IPS DF 19.7 (cell line): ENCODE measurements around the gene CLSTN2.

ENCODE experiments used
- DNase-seq: peaks from one replicate; pipeline ENCODE4 v3.0.0-alpha.2; 2013; ENCODE audit warnings: low read depth, low spot score

CLSTN2 gene

DNA sequence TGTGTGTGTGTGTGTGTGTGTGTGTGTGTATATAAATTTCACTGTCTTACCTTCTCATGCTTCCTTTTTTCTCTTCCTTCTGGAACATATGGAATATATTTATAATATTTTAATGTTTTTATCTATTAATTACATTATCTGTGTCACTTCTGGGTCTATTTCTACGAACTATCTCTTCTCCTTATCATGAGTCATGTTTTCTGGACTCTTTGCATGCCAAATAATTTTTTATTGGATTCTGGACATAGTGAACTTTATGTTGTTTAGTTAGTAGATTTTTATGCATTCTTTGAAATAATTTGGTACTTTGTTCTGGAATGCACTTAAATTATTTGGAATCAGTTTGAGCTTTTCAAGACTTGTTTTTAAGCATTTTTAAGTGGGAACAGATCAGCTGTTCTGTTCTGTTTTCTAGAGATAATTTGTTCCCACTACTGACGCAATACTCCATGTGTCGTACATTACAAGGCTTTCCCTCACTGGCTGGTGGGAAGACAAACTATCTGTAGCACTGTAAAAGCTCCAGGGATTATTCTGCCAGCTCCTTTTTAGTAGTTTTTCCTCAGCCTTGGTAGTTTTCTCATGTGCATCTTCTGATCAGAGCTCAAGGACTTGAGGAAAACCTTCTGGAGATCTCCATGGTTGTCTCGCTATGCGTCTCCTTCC is 302.0 kb downstream of the CLSTN2 start:
- no peak for DNase-seq

DNA sequence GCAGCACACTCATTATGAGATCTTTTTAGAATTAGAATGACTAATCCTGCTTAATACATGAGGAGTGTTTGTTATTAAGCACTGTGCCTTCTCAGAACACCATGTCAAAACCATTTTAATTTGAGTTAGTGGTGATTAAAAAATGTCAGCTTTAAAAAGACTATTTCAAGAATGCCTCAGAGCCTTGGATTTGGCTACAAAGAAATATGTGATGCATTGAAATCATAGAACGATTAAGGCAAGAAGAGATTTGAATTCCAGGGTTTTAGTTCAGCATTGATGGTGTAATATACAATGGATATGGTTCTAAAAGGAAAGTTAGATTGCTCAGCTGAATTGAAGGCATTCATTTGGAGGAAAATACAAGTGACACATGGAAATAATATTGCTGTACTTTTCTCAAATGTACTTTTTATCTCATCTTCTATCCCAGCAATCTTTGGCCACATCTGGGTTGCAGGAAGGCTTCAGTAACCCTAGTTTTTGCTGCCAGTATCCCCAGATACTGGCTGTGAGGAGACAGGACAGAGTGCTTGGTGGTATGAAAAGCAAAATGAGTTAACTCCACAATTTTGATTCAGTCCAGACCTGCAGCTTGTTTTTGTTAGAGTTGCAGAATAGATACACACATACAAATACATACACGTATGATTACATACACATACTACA is 303.8 kb downstream of the CLSTN2 start:
- DNase-seq: no peak

DNA sequence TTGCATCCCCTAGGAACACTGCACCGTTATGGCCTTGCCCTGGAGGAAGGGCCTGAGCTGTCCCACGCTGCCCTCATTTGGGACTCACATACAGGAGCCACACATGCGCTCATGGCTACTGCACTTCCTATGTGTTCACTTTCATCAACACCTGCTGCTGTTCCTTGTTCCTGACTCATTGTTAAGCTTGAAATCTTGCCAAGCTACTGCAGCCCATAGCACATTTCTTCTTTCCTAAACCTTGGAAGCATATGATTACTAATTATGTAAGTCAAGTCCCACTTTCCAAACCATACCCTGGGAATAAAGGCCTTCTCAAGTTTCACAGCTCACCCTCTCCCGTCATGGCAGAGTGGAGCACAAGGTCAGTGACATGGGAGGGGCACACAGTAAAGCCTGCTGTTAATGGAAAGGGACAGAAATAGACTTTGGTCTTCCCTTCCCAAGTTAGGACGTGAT is 307.9 kb downstream of the CLSTN2 start:
- no peak for DNase-seq

DNA sequence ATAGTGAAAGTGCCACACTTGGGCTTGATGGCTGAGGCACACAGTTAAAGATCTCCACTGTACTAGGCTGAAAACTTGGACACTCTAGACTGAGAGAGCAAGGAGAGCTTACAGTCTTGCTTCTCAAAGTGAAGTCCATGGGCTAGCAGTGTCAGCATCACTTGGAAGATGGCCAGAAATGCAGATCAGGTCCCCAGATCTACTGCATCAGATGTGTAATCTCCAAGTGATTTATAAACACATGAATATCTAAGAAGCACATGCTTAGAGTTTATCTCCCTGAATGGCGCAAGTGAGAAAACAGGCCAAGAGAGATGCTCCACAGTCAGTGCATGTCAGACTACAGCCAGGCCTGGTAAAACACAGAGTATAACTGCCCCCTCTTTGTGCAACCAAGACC is 308.6 kb downstream of the CLSTN2 start:
- no peak for DNase-seq

DNA sequence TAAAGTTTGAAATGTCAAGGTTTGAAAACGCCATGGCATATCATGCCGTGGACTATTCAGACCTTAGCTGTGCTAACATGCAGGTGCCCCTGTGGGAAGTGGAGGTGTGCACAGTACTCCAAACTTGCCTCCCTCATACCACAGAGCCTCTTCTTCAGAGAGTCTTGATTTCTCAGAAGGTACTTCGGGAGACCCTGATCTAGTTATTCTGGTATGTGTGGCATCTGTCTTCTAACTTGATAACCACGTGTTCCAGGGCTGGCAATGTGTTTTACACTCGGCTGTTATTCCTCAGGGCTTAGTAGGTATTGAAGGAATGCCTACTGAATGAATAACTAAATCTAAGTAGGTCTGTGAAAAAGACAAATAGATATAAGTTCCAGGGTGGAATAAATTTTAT is 309.9 kb downstream of the CLSTN2 start:
- no peak for DNase-seq

DNA sequence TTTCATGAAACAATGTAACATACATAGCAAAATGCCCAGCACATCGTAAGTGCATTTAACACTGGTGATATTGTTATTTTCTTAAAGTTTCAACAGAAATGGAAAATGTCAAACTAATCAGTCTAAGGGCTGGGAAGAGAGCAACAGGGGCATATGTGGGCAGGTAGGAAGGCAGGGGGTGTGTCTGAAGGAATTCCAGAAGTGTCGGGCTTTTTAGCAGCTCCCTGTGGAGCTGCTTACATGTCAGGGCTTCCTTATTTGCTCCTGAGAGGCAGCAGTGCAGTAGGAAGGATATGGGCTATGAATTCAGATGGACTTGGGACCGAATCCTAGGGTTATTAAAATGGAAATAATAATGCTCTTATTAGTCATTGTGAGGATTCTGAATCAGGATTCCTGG is 311.6 kb downstream of the CLSTN2 start:
- no peak for DNase-seq

DNA sequence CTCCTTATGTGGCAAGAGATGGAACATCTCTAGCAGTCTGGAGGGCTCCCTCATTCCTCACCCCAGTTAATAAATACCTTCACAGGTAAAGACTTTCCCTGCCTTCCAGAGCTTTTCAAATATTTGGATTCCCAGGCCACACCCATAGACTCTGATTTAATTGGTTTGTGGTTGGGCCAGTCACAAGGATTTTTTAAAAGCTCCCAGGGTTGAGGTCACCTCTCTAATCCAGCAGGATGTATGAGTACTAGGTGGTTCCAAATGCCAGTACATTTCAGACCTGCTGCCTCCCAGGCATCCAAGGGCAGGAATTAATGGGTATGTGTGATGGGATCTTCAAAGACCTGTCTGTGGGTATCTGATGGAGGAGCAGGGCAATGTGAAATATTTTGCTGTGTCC is 312.8 kb downstream of the CLSTN2 start:
- DNase-seq: no peak

DNA sequence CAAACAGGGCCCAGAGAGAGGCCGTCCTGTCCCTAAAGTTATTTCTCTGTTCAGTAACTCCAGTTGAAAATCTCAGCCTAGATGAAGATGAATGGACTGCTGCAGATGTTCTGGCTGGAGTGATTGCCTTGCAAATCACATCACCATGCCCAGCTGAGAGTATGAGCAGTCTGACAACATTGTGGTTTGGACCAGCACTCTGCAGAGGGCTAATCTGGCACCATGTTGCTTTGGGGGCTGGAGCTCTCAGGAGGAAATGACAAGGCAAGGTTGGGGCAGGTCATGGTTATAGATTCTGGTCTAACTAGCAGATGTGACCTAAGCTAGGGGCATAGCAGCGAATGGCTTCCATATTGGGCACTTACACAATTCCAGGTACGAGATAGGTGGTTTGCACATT is 314.2 kb downstream of the CLSTN2 start:
- DNase-seq: no peak

DNA sequence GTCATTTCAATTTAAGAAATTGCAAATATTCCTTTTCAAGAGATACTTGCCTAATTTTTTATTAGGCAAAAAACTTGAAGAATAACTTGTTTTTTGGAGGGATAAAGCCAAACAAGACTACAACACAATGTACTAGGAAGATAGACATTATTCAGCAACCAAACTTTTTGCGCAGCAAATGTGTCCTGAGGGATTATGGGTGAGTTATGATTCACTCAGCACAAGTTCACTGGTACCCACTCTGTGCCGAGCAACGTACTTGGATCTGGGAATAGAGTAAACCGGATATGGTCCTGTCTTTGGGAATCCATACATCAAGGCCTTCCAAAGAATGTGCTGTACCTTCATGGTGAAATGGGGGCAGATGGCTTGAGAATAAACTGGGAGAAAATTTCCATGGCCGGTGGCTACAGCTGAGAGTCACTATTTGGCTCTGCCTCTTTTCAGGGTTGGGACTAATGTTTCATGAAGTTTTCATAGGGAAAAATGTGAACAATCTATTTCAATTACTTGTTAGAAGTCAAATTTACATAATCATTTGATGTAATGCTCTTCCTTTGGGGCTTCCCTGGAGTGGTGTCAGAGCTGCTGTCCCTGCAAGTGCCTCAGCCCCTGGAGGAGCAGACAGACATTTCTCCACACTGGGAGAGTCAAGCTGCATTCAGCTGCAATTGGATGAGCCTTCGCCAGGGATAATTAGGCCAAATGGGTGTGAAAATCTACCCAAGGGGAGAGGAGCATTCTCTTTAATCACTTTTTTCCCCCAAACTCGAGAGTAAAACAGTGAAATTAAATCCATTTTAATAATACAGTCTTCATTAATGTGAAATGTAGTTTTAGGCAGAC is 315.2 kb downstream of the CLSTN2 start:
- no peak for DNase-seq

DNA sequence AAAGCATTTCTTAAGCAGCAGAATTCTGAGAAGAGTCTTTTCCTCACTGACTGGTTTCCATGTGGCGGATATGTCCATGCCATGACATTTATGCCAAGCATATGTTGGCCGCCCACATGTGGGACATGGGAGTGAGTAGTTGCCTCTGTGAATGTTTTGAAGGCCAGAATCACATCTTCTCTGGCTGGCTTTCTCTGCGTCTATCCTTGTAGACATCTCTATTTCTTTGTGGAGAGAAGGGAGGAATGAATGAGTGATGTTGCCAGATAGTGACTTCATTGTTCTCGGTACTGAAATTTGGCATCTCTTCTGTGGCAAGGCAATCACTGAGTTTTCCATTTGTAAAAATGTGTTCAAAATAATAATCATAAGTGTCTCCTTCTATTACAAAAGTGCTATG is 316.0 kb downstream of the CLSTN2 start:
- DNase-seq: no peak

DNA sequence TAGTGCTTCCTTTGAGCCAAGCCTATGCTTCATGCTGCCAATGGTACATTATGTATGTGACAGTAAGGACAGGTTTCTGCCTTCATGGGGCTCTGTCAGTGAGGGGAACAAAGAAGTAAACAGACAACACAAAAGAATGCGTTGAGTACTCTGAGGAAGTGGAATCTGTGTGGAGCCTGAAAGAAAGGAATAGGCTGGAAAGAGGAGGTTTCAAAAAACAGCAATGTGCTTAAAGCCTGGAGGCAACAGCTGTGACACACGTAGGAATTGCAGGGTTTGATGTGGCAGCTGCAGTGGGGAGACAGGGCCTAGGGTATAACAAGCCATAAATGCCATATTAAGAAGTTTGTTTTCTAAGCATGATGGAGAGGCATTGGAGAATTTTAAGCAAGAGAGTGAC is 316.7 kb downstream of the CLSTN2 start:
- DNase-seq: peak; percentile 12

DNA sequence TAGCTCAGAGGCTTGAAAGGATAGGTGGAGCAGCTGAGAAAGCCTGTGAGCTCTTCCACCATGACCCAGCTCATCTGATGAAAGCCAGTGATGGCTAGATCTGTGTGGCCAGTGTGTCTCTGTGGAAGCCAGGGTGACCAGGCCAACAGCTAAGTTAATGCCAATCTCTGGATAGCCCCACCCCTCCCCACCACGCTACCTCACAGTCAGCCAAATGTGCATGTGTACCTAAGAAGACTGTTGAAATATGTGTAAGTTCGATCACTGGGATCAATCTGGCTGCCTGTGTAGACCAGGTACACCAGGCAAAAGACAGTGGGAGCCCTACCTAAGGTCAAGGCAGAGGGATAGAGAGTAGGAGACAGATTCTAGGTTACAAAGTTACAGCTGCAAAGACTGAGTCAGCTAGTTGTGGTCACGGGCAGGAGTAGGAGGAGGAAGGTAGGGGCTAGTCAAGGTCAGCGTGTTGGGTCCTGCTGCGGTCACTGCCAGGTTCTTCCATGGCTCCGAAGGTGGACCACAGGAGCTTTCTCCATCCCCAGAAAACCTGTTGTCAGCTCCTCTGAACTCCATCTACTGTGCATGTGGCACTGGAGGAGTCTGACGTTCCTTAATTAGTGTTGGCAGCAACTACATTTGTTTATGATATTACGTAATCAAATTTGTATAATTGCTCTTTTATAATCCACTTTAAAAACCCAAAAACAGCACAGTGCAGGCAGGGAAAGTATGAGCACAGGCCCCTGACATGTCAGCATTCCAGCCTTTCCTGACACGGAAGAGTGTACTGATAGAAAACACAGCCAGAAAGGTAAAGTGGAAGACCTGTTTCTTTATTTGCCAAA is 318.0 kb downstream of the CLSTN2 start:
- no peak for DNase-seq

DNA sequence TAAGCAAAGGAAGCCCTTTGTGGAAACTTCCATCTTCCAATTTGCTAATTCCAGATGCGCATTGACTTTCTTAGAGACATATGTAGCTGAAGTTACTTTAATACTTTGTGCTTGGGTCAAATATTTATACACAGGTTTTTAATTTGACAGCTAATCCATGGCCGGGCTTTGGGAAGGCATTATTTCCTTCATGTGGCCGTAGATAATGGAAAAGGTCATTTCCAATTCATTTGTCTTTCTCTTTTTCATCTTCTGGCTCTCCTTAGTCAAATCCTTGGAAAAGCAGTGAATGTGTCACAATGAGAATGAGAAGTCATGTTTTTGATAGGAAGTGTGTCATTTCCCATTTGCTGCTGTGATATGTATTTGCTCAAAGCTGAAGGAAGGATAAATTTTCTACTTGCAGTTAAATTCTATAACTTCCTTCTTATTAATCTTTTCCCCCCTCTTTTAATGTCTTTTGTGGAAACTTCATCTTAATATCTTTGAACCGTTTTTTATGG is 323.3 kb downstream of the CLSTN2 start:
- DNase-seq: no peak

DNA sequence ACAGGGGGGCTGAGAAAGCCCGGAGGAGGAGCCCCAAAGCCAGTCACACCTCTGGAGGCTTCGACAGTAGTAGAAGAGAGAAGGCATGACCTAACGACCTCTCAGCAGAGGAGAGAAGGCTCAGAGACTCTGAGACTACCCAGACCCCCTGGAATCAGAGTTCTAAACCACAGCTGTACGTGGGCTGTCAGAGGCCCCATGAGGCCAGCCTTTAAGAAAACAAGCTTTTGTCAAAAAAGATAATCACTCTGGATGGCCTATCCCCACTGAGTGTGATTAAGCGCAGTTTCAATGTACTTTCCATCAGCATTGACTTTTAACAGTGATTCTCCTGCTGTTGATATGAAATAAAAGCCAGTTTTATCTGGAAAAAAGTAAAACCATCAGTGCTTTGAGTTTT is 330.3 kb downstream of the CLSTN2 start:
- no peak for DNase-seq

DNA sequence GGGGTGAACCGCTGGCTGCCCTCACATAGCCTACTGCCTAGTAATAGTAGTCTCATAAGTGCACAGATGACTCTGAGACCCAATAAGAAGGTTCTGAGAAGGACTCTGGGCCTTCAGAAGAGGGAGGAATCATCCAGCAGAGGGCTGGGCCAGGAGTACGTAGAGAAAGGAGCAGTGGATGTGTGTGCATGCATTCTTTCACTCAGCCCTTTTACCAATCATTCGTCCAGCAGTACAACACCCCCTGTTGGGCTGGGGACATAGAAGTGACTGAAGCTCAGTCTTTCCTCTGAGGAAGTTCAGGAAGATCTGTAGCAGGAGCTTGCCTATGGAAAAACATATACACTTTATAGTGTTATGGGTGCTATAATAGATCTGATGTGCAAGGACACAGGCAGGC is 333.1 kb downstream of the CLSTN2 start:
- no peak for DNase-seq

DNA sequence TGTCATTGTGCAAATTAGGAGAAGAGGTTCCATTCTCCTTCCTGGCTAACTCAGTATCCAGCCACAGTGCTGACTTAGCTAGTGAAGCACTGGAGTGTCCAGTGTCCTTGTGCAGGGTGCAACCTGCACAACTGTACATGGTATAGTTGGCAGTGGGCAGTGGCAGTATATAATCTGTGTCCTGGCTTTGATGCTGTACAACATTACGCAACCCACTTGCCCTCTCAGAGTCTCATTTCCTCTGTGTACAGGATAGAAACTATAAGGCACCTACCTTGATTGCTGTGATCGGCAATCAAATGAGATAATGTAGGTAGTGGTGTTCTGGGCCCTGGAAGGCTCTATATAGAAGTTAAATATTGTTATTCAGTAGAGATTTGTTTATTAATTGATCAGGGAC is 333.6 kb downstream of the CLSTN2 start:
- DNase-seq: no peak

DNA sequence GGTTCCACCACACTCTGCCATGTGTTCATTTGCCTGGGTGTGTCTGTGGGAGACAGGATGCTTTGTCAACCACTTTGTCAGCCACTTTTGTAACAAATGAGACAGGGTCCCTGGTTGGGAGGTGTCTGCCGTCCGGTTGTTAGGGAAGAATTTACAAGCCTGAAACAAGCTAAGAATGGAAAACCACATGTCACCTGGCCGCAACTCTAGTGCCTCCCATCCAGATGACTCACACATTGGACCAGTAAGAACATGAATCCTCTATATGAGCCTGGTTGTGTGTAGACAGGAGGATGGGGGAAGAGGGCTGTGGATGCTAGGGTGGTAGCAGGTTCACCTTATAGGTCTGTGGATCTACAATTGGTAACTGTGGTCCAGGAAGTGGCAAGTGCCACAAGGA is 335.3 kb downstream of the CLSTN2 start:
- no peak for DNase-seq

DNA sequence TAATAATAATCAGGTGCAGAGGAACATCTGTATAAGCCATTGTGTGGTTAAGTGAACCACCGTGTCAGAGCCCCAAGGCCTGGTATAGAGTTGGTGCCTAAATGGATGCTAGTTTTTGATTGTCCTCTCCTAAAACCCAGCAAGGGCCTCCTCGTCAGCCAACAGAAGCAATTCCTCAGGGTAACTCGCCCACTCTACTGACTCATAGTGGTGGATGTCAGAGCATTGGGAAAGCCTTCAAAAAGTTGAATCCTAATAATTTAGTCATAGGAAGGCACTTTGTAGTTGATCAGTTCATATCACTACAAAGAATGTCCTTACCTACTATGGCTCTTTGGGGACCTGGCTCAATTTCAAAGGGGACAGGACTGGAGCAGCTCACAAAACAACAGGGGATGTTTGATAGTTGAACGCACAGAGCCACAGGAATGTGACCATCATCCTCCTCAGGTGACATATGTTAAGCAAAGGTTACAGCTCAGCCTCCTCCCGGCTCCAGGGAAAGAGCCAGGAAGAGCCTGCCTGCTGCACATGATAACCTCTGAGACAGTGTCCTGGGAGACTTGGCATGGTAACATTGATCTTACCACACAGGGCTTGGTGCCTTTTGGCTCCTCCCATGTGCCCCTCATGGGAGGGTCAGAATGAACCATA is 338.7 kb downstream of the CLSTN2 start:
- no peak for DNase-seq

DNA sequence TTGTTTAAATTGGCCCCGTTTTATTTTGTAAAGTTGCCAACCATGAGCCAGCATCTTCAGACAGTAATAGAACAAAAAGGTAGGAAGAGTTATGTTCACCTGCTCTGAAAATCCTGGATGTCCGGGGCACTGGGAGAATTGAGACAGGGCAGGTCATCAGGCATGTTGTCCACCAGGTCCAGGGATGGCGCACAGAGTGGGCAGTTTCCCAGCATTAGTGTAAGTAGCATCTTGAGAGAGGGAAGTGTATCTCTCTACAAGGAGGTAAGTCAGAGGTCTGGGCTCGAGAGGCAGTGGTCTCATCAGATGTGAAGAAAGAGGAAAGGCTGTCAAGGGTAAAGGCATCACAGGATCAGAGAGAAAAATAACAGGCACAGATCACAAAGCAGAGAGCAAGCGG is 339.4 kb downstream of the CLSTN2 start:
- DNase-seq: no peak

DNA sequence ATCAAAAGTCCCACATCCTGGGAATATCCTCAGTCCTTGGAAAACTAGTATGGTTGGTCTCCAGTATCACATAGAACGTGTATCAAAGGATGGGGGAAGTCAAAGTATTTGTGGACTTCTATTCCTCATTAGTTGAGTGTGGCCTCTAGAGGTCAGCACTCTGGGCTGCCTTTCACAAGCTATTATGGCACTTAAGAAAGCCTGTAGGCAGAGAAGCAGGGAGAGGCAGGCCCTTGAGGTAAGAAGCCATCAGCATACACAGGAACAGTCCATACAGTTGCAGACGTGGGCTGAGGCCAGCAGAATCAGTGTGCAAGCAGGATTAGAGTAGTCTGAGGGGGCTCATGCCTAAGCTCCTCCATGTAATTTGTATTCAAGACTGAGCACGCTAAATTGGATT is 341.7 kb downstream of the CLSTN2 start:
- DNase-seq: no peak

DNA sequence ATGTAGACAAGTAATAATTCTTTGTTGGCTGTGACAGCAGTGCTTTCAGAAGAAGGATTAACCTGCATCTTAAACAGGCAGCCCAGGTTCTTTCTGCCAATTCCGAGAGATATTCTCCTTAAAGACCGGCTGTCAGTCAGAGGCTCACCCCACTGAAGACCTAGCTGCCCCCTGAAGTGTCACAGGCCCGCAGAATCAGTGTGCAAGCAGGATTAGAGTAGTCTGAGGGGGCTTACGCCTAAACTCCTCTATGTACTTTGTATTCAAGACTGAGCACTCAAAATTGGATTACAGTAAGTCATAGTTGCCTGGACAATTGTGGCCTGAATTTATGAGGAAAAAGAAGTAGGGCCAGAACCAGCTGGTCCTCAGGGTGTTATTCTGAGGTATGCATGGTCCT is 342.9 kb downstream of the CLSTN2 start:
- no peak for DNase-seq
